HepG2 (cell line): ENCODE results near the gene TLN1. TPM values are rescaled to one million over a fixed set of nuclear protein-coding genes. Genes with fewer than 3 reads are reported as not detected.

ENCODE experiments used
- BCL6 ChIP-seq: IDR thresholded peaks from 2 replicates; pipeline ENCODE4 v1.6.1; 2016; ENCODE audit warnings: missing genetic modification reagents, missing compliant biosample characterization
- BHLHE40 ChIP-seq: IDR thresholded peaks from 2 replicates; pipeline ENCODE4 v1.6.1; 2011; ENCODE audit warnings: low read length, improper control_type of control experiment
- CBX2 ChIP-seq, 2 experiments: fragments of 200-600 bp in 1 of 2; sonication (generic); formaldehyde crosslinking in 1 of 2; IDR thresholded peaks; 2 replicates each; pipeline versions ENCODE4 v1.7.0 to v1.8.1; 2018 to 2022; ENCODE audit warnings: low read depth in 2 of 2, low read length in 1 of 2, mild to moderate bottlenecking in 1 of 2, missing genetic modification reagents in 1 of 2
- CREM ChIP-seq, 2 experiments: sonication (generic) in 1 of 2; formaldehyde crosslinking in 1 of 2; IDR thresholded peaks; 2 replicates each; pipeline versions ENCODE4 v1.4.0 to v1.6.1; 2016 to 2020; ENCODE audit warnings: antibody characterized with exemption in 1 of 2, mild to moderate bottlenecking in 1 of 2, missing genetic modification reagents in 1 of 2
- ELF1 ChIP-seq: sonication (generic); formaldehyde crosslinking; IDR thresholded peaks from 2 replicates; pipeline ENCODE4 v1.4.0; 2020; ENCODE audit warnings: missing genetic modification reagents
- ELF3 ChIP-seq: IDR thresholded peaks from 2 replicates; pipeline ENCODE4 v1.6.1; 2016; ENCODE audit warnings: missing genetic modification reagents, missing compliant biosample characterization
- EP300 ChIP-seq, 3 experiments: sonication (generic) in 1 of 3; formaldehyde crosslinking in 1 of 3; IDR thresholded peaks; 2 replicates each; pipeline versions ENCODE4 v1.5.1 to v1.6.1; 2011 to 2020; ENCODE audit warnings: low read depth in 2 of 3, low read length in 2 of 3, borderline replicate concordance in 1 of 3, improper control_type of control experiment in 1 of 3, mild to moderate bottlenecking in 1 of 3, missing genetic modification reagents in 1 of 3, moderate library complexity in 1 of 3
- FOXA3 ChIP-seq: IDR thresholded peaks from 2 replicates; pipeline ENCODE4 v1.6.1; 2016; ENCODE audit warnings: missing genetic modification reagents, missing compliant biosample characterization
- GATAD2A ChIP-seq: IDR thresholded peaks from 2 replicates; pipeline ENCODE4 v1.6.1; 2016
- HIVEP1 ChIP-seq: sonication (generic); formaldehyde crosslinking; IDR thresholded peaks from 2 replicates; pipeline ENCODE4 v1.4.0; 2020; ENCODE audit warnings: mild to moderate bottlenecking, missing genetic modification reagents
- REST ChIP-seq, 2 experiments: IDR thresholded peaks; 2 replicates each; pipeline ENCODE4 v1.6.1; 2011 to 2012; ENCODE audit warnings: low read length in 2 of 2, borderline replicate concordance in 1 of 2, low read depth in 1 of 2, mild to moderate bottlenecking in 1 of 2, moderate library complexity in 1 of 2
- ZFP90 ChIP-seq: sonication (generic); formaldehyde crosslinking; IDR thresholded peaks from 2 replicates; pipeline ENCODE4 v1.8.0; 2022; ENCODE audit warnings: missing genetic modification reagents, mild to moderate bottlenecking, inconsistent platforms, borderline replicate concordance
- ZMYM2 ChIP-seq: sonication (generic); formaldehyde crosslinking; IDR thresholded peaks from 2 replicates; pipeline ENCODE4 v1.8.0; 2022; ENCODE audit warnings: mild to moderate bottlenecking, missing genetic modification reagents
- ZMYM3 ChIP-seq: sonication (generic); formaldehyde crosslinking; IDR thresholded peaks from 2 replicates; pipeline ENCODE4 v1.5.1; 2020; ENCODE audit warnings: mild to moderate bottlenecking, missing genetic modification reagents
- ZNF180 ChIP-seq: sonication (generic); formaldehyde crosslinking; IDR thresholded peaks from 2 replicates; pipeline ENCODE4 v1.4.0; 2020; ENCODE audit warnings: low read depth, missing genetic modification reagents, borderline replicate concordance
- ZNF30 ChIP-seq: sonication (generic); formaldehyde crosslinking; IDR thresholded peaks from 2 replicates; pipeline ENCODE4 v1.5.0; 2020; ENCODE audit warnings: mild to moderate bottlenecking, missing genetic modification reagents
- ZNF382 ChIP-seq: sonication (generic); formaldehyde crosslinking; IDR thresholded peaks from 2 replicates; pipeline ENCODE4 v1.5.0; 2020; ENCODE audit warnings: missing genetic modification reagents, mild to moderate bottlenecking, borderline replicate concordance
- ZNF484 ChIP-seq: sonication (generic); formaldehyde crosslinking; IDR thresholded peaks from 2 replicates; pipeline ENCODE4 v1.5.1; 2020; ENCODE audit warnings: mild to moderate bottlenecking, low read depth, missing genetic modification reagents, borderline replicate concordance
- ZNF496 ChIP-seq: sonication (generic); formaldehyde crosslinking; IDR thresholded peaks from 2 replicates; pipeline ENCODE4 v1.8.1; 2023; ENCODE audit warnings: mild to moderate bottlenecking, moderate library complexity, missing genetic modification reagents; ENCODE audit not compliant: insufficient replicate concordance
- ZNF574 ChIP-seq: sonication (generic); formaldehyde crosslinking; IDR thresholded peaks from 2 replicates; pipeline ENCODE4 v1.4.0; 2020; ENCODE audit warnings: missing genetic modification reagents
- ZNF703 ChIP-seq: sonication (generic); formaldehyde crosslinking; IDR thresholded peaks from 2 replicates; pipeline ENCODE4 v1.5.1; 2020; ENCODE audit warnings: missing genetic modification reagents, mild to moderate bottlenecking, moderate library complexity, borderline replicate concordance
- ZSCAN31 ChIP-seq: sonication (generic); formaldehyde crosslinking; IDR thresholded peaks from 2 replicates; pipeline ENCODE4 v1.5.0; 2020; ENCODE audit warnings: low read depth, mild to moderate bottlenecking, missing genetic modification reagents
- polyA plus RNA-seq, 8 experiments: library from polyadenylated mRNA; depleted of rRNA in 3 of 8; stranded (reverse) in 7 of 8; unstranded in 1 of 8; fragments of >200 nt; fragmentation: Illumina TruSeq in 4 of 8; extraction: Trizol in 4 of 8; gene quantifications; 2 replicates each; pipeline versions ENCODE4 v1.2.1 to v1.2.3, GENCODE V29; 2011 to 2016; ENCODE audit warnings: low read depth in 4 of 8, missing spikeins in 1 of 8, mixed read lengths in 1 of 8; ENCODE audit not compliant: insufficient read depth in 1 of 8
- total RNA-seq, 5 experiments: library from RNA; depleted of rRNA; stranded (reverse); fragments of >200 nt; fragmentation: Illumina TruSeq; extraction: Trizol; gene quantifications; 2 replicates each; pipeline ENCODE4 v1.2.3, GENCODE V29; 2016; ENCODE audit warnings: low read depth in 1 of 5

Gene TLN1
- total and polyA plus RNA-seq, 2 of the 13 experiments (the other 11 are each of a cell fraction or from before 2014, with no cell fraction given): 35.2 to 51.8 TPM

- TF ChIP-seq REST (IDR thresholded peaks at IDR 0.05; ENCODE audit: borderline replicate concordance in 1 of 2, low read depth in 1 of 2, low read length in 2 of 2) (no peak), ZNF382 (CRISPR knock-in tag) (no peak), ZSCAN31 (CRISPR knock-in tag) (no peak), ELF1 (no peak), ELF3 (CRISPR knock-in tag) (peak; percentile 55), ZNF496 (CRISPR knock-in tag) (no peak), ZNF703 (CRISPR knock-in tag) (no peak), FOXA3 (peak; percentile 75), CREM (IDR thresholded peaks at IDR 0.05) (peak; percentile 30; the same call in 1 of the 2 replicates), CREM (CRISPR knock-in tag; IDR thresholded peaks at IDR 0.05) (no peak), EP300 (IDR thresholded peaks at IDR 0.05; ENCODE audit: low read depth in 2 of 2, low read length in 2 of 2) (peak in 1 of 2 experiments; percentile 31; a peak in 1 of 4 replicates), EP300 (CRISPR knock-in tag; IDR thresholded peaks at IDR 0.05; ENCODE audit: borderline replicate concordance) (no peak), HIVEP1 (CRISPR knock-in tag) (no peak), ZNF180 (CRISPR knock-in tag) (no peak), CBX2 (IDR thresholded peaks at IDR 0.05; ENCODE audit: low read depth, low read length) (no peak), CBX2 (CRISPR knock-in tag; IDR thresholded peaks at IDR 0.05; ENCODE audit: low read depth) (no peak), ZFP90 (CRISPR knock-in tag) (peak; percentile 71; the same call in 1 of the 2 replicates), BCL6 (CRISPR knock-in tag) (0 out of 2 replicates have a peak, but pooled peaks have one; percentile 19), BHLHE40 (peak; percentile 48; the same call in 1 of the 2 replicates), ZMYM3 (CRISPR knock-in tag) (peak; percentile 24; the same call in 1 of the 2 replicates), ZNF30 (no peak), GATAD2A (CRISPR knock-in tag) (peak; percentile 49), ZNF484 (no peak), ZNF574 (CRISPR knock-in tag) (peak; percentile 74), ZMYM2 (0 out of 2 replicates have a peak, but pooled peaks have one; percentile 48)
Observed at GRCh38 chr9:35651956-35652828, 79.8 kb downstream of the TLN1 start (continued).
